Measurements from ENCODE around the gene OR56B4.

DNA sequence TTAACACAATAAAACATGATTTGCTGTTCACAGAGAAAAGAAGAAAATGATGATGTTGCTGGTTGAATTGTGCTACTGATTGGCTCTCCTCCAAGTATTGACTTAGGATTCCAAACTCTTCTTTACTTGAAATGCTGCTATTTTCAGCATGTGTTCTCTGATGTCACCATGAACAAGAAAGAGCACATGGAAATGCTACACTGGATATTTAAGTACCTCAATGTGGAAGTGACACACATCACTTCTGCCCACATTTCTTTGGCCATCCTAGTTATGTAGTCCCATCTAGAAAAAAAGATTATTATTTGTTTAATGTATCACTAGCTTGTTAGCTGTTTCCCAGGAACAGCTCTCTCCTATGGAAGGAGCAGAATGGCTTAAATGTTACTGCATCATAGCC, 35.5 kb downstream of the OR56B4 start:
- TF ChIP-seq CTCF (IDR thresholded peaks at IDR 0.05; ENCODE audit: low read length) (no peak), EZH2 (IDR thresholded peaks at IDR 0.05; ENCODE audit: borderline replicate concordance, low read length) (no peak)
